NCI-H1436 treated with DMSO at 0.1 percent for 48 hours (cell line): Measurements from ENCODE around the gene AK8.
"Not testable (repeated sequence)": the region's sequence is repeated elsewhere in the genome, so short reads cannot be mapped to it uniquely, and the experiment has no call there.

Source experiments
- DNase-seq: peaks from one replicate; lab custom pipeline; 2025; lab: John Stamatoyannopoulos, UW

AK8 gene

DNA sequence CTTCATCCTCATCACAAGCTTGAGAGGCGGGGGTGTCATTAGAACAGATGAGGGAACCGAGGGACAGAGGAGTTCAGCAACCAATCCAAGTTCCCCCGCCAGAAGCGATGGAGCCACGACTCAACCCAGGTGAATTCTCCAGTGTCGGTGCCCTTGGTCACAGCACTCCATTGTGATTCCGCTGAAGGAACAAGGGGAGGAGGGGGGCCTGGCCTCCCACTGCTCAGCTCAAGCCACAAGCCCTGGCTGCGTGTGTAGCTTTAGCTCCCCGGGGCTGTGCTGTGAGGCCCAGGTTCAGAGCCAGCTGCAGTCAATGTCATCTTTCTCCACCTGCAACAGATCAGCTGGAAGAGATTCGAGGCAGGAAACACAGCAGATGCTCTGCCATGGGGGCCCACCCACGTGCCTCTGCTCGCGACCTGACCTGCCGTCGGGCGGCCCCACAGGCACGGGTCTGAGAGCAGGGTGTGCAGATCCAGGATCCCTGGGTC, 135.2 kb downstream of the AK8 start:
- DNase-seq = no peak

DNA sequence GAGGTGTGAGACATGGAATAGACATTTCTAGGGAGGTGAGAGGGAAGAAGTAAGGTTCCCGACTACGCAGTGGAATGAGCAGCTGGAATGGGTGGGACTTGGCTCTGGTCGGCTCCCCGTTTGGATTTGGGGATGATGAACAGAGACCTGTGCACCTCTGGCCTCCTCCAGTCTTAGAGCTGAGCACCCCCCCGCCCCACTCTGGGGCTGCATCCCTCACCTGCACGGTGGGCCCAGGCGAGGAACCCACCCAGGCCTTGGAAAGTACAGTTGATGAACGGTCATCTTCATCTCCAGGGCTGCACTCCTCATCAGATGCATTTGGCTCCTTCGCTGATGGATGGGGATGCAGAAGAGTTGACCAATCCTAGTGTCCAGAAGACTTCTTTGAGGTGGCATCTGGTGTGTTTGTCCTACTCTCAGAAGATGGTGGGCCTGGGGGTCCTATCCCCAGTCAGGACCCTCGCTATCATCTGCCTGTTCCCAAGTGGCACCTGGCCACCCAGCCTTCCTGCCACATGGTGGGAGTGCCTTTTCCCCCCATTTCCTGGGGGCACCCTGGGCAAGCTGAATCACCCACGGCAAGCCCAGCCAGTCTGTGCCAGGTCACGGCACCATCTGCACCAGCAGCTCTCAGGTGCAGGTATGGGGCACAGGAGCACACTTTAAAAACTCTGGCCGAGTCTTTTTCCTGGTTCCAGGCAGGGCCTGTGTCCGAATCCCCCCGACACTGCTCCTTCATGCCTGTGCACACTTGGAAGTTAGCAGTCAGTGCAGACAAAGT, 137.4 kb downstream of the AK8 start:
- DNase-seq = no peak

DNA sequence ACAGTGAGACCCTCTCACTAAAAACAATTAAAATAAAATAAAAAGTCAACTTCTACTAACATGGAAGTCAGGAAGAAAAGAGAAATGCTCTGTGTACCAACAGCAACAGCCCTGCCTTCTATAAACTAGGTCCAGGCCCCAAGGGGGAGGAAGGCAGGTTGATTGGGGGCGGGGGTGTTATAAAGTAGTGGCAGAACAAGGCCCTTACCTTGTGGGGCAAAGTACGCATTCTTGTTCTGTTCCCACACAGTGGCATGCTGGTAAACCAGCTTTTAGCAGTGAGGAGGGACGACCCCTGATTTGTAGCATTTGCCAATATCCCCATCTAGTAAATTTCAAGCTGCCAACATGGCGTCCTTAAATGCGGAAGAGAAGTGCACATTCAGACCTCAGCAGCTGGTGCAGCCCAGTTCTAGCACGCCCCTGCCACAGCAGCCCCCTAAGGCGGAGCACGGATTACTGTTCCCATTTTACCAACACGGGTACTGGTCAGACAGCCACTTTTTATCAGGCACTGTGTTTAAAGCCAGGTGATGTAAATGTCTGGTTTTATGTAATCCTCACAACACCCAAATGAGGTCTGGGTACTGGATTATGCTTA, 138.3 kb downstream of the AK8 start:
- no peak for DNase-seq

DNA sequence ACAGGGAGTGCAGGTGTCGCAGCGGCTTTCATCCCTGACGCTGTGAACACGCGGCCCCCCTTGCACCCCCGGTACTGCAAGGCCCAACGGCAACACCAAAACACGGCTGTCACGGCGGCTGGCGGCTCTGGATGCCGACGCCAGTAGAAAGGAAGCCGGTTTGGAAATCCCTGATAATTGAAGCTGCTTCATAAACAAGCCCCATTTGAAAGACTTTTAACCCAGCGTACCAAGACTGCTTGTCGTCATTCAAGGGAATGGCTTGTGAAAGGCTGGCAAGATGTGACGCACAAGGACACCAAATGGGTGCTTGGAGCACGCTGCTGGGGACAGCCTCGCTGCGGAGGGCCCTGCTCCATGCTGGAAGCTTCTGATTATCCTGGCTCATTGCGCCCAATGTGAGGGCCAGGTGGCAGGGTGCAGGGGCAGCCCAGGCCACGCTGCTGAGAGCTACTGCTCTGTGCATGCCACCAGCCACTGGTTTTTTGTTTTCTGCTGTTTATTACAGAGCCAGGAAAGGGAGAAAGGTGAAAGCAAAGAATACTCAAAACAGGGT, 144.7 kb downstream of the AK8 start:
- no peak for DNase-seq

DNA sequence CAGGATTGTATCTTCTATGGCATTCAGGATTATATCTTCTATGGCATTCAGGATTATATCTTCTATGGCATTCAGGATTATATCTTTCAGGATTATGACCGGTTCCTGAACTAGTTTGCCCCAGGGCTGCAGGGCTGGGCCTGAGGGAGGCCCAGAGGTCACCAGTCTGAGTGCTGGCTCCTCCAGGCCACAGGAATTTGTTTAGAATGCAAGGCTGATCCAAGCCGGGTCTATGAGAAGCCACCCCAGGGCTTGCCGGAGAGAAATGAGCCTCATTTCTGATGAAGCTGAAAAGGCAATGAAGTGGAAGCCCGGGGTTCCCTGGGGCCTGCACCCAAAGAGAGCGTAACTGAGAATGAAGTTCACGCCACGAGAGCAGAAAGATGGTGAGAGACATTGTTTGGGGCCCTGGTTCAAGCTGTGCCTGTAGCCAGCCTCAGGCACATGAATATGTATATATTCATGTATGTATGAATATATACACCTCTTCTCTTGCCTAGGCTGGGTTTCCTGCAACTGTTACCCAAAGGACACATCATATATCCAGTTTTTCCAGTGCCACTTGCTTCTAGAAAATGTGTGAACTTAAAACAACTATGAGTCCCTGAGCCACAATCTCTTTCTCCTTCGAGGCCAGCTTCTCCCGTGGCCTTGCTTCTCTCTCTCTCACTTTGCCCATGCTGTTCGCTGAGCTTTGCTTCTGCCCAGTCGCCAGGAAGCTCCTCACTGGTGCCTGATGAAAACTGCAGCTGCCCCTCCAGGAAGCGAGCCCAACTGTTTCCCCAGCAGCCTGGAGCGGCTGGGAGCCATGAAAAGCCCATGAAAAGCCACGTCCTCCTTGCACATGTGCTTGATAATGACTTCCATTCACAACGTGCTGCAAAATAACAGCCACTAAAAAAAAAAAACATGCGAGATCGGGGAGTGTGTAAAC, 145.5 kb downstream of the AK8 start:
- no peak for DNase-seq

DNA sequence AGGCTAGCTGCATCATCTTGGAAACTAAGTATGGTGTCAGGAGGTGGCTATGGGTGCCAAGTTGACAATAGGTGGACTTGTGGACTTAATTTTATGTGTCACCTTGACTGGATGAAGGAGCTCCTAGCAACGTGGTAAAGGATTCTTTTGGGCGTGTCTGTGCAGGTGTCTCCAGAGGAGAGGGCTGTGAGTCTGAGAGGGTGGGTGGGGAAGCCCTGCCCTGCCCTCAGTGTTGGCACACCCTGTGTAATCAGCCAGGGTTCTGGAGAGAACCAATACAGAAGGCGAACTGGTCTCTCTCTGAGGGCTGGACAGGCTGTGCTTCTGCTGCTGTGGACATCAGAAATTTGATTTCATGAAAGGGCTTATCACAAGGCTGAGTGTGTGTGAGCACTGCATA, 146.9 kb downstream of the AK8 start:
- no peak for DNase-seq

DNA sequence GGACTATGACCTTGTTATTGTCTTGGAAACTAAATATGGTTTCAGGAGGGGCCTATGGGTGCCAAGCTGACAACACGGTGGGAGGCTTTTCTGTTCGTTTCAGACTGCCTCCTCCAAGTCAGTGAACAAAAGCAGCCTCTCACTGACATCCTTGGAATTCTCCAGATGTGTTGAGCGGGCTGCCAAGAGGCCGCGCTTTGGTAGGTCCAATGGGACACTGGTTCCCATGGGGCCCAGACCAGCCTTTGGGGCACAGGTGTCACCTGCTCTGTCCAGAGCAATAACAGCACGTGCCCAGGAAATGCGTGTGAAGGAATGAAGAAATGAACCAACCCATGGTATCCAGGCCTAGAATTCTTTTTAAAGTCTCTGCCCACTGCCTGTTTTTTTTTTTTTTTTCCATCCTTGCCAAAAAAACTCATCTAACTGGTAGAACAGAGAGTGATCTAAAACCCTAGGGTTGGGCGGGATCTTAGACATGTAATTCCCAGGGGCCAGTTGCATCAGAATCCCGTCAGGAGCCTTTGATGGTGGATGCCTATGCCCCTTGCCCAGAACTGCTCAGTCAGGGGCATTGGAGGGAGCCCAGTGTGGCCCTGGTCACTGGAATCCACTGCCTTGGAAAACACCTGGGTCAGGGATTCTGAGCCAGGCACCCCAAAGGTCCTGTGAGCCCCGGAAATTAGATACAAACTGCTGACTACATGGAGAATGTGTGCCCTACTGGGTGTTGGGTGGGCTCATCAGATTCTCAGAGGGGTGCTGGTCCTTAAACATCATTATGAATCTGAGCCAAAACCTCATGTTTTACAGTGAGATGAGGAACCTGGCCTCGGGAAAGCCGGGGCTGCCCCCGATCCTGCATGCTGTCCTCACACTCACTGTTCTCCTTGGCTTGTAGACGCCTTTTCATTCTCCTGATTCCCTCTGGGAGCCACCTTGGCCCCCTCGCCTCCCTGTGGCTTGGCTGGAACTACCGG, 147.7 kb downstream of the AK8 start:
- no peak for DNase-seq

DNA sequence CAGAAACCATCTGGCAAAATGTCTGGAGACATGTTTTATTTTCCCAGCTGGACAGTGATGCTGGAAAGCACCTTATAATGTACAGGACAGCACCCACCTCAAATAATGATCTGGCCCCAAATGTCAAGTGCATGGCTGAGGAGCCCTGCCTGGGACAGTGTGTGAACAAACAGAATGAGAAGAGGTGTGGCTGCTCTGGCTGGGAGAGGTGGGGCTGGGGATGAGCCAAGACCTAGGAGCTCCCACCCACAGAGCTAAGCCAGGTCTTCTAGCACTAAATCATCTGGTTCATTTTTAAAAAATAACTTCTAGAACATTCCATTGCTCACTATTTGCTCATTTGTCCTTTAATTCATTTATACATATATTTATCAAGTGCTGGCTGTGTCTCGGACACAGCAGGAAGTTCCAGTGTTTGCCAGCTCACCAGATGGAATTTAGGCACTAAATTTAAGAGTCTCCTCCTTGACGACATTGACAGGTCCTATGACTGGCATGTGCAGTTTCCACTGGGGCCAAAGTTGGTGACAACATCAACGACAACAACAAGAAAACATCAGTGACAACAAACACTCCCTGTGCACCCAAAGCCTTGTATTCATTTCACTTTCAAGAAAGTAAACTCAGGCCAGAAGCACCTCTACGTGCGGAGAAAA, 148.7 kb downstream of the AK8 start:
- no peak for DNase-seq

DNA sequence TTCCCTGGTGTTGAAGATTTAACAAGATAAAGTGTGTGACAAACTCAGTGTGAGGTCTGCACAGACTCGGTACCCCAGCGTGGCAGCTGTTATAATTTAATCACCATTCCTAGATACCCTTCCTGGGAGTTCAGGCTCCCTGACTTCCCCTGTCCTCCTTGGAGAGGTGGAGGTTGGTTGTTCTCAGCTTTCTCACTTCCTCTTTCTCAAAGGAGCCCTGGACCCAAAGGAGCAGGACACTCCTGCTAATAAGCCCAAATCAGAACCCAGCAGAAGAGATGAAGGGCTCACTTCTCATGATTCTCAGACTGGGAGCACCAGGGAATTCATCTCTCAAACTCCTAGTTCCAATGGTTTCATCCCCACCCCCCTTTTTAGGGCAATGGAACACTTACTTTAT, 149.6 kb downstream of the AK8 start:
- DNase-seq = no peak

DNA sequence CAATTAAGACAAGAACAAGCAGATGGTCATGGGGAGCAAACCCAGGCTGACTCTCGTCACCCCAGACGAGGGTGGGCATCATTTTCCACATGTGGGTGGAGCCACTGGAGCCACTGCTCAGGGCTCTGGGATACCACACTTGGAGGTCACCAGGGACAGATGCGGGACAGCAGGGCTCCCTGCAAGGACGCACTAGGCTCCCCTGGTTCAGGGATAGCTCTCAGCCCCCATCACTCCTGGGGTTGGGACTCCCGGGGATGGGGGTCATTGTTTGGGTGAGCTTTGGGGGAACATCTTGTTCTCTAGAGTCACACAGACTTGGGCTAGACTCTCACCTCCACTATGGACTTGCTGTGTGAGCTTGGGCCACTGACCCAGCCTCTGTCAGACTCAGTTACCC, 150.0 kb downstream of the AK8 start:
- DNase-seq = no peak

DNA sequence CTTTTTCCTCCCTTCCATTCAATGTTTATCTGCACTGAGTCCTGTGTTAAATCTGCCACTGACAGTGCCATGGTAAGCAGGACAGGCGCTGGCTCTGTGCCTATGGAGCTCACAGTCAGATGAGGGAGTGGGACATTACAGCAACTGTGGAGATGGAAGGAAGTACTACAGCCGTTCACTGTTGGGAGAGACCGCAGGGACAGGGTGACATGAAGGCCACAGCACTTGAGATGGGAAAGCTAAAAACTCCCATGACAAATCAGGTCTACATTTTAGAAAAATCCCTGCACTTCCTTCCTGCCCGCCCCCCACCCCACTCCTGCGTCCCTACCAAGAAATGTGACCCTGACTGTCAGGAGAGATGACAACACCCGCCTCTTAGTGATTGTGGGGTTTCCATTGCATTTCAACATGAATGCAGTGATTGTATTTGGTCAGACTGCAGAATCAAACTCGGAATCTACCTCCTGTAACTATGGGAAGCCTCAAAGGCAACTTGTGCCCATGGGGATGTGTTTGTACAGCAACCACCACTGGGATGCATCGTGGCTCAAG, 151.4 kb downstream of the AK8 start:
- no peak for DNase-seq

DNA sequence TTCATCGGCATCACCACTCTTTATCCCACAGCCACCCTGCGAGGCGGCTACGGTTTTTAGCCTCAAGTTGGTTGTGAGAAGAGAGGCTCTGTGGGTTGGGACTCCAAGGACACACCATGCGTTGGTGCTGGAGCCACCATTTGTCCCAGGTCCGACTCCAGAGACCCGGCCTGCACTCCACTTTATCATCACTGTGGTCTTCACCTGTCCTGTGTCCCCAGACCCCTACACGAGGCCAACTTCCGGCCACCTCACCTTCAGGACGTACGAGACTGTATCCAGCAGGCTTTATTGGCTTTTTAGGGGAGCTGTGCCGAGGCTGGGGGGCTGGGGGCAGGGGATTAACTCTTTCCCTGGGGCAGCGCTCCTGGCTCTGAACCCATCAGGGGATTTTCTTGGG, 152.8 kb downstream of the AK8 start:
- DNase-seq = no peak

DNA sequence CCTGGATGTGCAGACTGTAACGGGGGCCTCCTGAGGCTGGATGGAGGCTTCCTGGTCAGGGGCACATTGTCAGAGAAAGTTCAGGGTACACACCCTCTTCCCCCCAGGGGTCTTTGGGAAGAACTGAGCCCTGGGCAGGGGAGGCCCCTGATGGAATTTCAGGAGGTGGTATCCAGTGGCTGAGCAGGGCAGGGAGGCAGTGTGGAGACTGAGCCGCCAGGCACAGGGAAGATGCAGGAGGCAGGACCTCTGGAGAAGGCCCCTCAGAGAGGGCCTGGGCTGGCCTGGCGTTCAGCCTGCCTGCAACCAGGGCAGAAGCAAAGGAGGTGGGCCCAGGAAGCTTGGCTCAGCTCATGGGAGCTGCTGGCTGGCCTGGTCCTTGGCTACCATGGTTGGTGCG, 154.3 kb downstream of the AK8 start:
- no peak for DNase-seq

DNA sequence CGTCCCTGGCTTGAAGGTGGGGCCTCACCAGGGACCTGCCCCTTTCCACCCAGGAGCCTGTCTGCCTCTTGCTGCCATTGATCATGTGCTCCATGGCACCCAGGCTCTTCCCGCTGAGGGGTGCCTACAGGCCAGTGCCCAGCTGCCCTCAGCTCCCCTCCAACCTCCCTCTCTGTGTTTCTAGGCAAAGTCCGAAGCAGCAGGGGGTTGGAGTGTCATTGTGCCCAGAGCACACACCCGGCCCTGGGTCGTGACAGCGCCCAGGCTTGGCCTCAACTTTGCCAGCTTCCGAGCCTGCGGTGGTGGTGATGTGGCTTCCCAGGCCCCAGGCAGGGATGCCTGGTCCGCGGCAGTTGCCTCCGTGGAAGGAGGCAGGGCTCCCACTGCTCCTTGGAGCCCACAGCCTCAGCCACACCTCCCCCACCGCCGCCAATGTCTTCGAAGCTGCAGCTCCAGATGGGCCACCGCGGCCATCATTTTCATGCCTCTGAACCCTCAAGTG, 155.5 kb downstream of the AK8 start:
- DNase-seq = no peak

DNA sequence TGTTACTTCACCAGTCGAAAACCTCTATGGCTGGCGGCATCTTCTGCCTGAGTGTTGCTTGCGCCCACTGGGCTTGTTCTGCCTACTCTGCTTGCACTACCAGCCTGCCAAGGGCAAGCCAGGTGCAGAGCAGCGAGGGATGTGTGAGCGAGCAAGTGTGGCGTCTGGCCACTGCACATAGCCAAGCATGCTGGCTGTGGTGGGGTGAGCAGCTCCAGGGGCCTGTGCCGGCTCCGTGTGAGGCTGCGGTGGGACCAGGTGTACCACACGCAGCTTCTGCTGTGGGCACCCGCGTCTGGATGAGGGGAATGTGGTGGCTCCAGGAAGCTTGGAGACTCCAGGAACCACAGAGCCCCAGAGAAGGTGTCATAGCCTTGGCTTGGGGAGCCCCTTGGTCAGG, 156.4 kb downstream of the AK8 start:
- no peak for DNase-seq

DNA sequence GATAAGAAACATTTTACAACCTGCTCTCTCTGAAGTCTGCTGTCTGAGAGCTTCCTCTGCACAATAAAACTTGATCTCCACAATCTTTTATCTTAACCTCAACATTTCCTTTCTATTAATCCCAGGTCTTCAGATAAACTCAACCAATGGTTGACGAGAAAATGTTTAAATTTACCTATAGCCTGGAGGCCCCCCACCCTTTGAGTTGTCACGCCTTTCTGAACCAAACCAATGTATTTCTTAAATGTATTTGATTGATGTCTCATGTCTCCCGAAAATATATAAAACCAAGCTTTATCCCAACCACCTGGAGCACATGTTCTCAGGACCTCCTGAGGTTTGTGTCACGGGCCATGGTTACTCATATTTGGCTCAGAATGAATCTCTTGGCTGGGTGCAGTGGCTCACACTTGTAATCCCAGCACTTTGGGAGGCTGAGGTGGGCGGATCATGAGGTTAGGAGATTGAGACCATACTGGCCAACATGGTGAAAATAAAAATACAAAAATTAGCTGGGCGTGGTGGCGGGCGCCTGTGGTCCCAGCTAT, 159.6 kb downstream of the AK8 start:
- DNase-seq = not testable (repeated sequence)

DNA sequence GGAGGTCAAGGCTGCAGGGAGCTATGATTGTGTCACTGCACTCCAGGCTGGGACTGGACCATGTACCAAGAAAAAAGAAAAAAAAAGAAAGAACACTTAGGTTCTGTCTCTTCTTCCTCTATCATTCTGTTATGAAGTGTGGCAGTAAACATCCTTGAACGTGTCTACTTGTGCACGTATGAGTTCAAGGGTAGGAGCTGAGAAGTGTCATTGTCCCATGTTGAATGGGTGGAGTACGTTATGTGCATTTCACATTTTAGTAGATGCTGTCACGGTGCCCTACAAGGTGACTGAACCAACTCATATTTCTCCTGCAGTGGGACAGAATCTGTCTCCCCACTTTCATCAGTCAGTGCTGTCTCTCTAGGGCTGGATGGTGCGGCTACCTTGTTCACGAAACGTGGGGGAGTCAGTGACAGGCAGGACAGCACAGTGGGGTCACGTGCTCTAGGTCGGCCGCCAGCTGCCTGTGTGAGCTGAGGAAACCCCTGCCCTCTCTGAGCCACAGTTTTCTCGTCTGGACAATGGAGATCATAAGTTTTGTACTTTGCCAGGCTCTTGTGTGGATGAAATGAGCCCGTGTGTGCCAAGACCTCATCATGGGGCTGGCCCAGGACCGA, 160.6 kb downstream of the AK8 start:
- no peak for DNase-seq

DNA sequence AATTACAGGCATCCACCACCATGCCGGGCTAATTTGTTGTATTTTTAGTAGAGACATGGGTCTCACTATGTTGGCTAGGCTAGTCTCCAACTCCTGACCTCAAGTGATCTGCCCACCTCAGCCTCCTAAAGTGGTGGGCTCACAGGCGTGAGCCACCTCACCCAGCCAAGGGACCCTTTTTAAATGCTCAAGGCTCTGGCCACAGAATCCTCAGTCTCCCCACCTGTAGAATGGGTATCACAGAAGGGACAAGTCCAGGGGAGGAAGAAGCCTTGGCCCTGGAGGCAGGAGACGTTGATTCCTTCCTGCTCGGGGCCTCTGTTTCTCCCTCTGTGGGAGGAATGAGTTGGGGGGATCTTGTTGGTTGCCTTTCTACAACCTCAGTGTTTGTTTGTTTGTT, 162.1 kb downstream of the AK8 start:
- no peak for DNase-seq

DNA sequence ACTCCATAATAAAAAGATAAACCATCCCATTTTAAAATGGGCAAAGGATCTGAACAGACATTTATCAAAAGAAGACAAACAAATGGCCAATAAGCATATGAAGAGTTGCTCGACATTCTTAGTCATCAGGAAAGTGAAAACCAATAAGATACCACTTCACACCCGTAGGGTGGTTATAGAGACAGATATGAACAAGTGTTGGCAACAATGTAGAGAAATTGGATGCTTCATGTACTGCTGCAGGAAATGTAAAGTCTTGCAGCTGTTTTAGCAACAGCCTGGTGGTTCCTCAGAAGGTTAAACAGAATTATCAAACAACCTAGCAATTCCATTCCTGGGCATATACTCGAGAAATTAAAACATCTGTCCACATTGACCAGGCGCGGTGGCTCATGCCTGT, 165.3 kb downstream of the AK8 start:
- no peak for DNase-seq
